HEK293 (cell line): Measurements from ENCODE around the gene MYH6.

Experiments
- CTCF ChIP-seq: fragments of 450-650 bp; formaldehyde crosslinking; IDR thresholded peaks from 2 replicates; pipeline ENCODE4 v1.5.1; 2016; ENCODE audit warnings: missing biosample characterization, missing genetic modification characterization
- HOXA7 ChIP-seq: sonication (generic); formaldehyde crosslinking; IDR thresholded peaks from 2 replicates; pipeline ENCODE4 v1.8.1; 2022; ENCODE audit warnings: missing genetic modification reagents, borderline replicate concordance
- OSR2 ChIP-seq: fragments of 450-650 bp; formaldehyde crosslinking; IDR thresholded peaks from 2 replicates; pipeline ENCODE4 v1.5.1; 2016; ENCODE audit warnings: missing biosample characterization, missing genetic modification characterization
- RBAK ChIP-seq: fragments of 450-650 bp; formaldehyde crosslinking; IDR thresholded peaks from 2 replicates; pipeline ENCODE4 v1.5.1; 2016; ENCODE audit warnings: missing biosample characterization, missing genetic modification characterization
- REST ChIP-seq: fragments of 450-650 bp; formaldehyde crosslinking; IDR thresholded peaks from 2 replicates; pipeline ENCODE4 v1.5.1; 2016; ENCODE audit warnings: missing biosample characterization, missing genetic modification characterization
- ZNF221 ChIP-seq: fragments of 450-650 bp; formaldehyde crosslinking; IDR thresholded peaks from 2 replicates; pipeline ENCODE4 v1.5.1; 2017; ENCODE audit warnings: missing biosample characterization, missing genetic modification characterization, borderline replicate concordance
- ZNF292 ChIP-seq: fragments of 450-650 bp; formaldehyde crosslinking; IDR thresholded peaks from 2 replicates; pipeline ENCODE4 v1.5.1; 2016; ENCODE audit warnings: low read depth, missing biosample characterization, missing genetic modification characterization, borderline replicate concordance
- ZNF37A ChIP-seq: fragments of 450-650 bp; IDR thresholded peaks from 2 replicates; pipeline ENCODE4 v1.5.1; 2018; ENCODE audit warnings: missing biosample characterization, missing genetic modification characterization
- ZNF555 ChIP-seq: fragments of 450-650 bp; formaldehyde crosslinking; conservative IDR thresholded peaks from 2 replicates; pipeline ENCODE4 v1.5.1; 2017; ENCODE audit warnings: missing biosample characterization, mild to moderate bottlenecking, missing genetic modification characterization, inconsistent platforms
- ZNF571 ChIP-seq: fragments of 450-650 bp; formaldehyde crosslinking; IDR thresholded peaks from 2 replicates; pipeline ENCODE4 v1.5.0; 2017; ENCODE audit warnings: missing biosample characterization, missing genetic modification characterization
- ZNF768 ChIP-seq: fragments of 450-650 bp; formaldehyde crosslinking; IDR thresholded peaks from 2 replicates; pipeline ENCODE4 v1.5.1; 2018; ENCODE audit warnings: missing biosample characterization, mild to moderate bottlenecking, missing genetic modification characterization
- ZSCAN16 ChIP-seq: fragments of 450-650 bp; formaldehyde crosslinking; IDR thresholded peaks from 2 replicates; pipeline ENCODE4 v1.5.1; 2016; ENCODE audit warnings: missing biosample characterization, missing genetic modification characterization

- TF ChIP-seq ZNF292 (tag by site-specific recombination) = no peak
- TF ChIP-seq ZNF555 = no peak
- no peak for TF ChIP-seq OSR2 (tag by site-specific recombination)
- no peak for TF ChIP-seq ZNF571 (tag by site-specific recombination)
- TF ChIP-seq REST (tag by site-specific recombination) = no peak
- TF ChIP-seq CTCF (tag by site-specific recombination) = no peak
- no peak for TF ChIP-seq RBAK (tag by site-specific recombination)
- TF ChIP-seq HOXA7 (CRISPR knock-in tag) = no peak
- no peak for TF ChIP-seq ZNF37A (tag by site-specific recombination)
- TF ChIP-seq ZNF221 (tag by site-specific recombination) = no peak
- TF ChIP-seq ZSCAN16 (tag by site-specific recombination) = no peak
- no peak for TF ChIP-seq ZNF768
Observed at GRCh38 chr14:23375527-23376251, 32.4 kb downstream of the MYH6 start.
